BJ (cell line): Measurements from ENCODE around the gene UTS2. TPM values are rescaled to one million over a fixed set of nuclear protein-coding genes. Genes with fewer than 3 reads are reported as not detected.

ENCODE experiments used
- CTCF ChIA-PET: fragments of 350-600 bp; formaldehyde crosslinking; extraction: SDS; loops from one replicate; lab custom pipeline; 2021; ENCODE audit warnings: antibody characterized with exemption, inconsistent platforms; lab: Yijun Ruan, JAX
- POLR2A ChIA-PET: fragments of 300-600 bp; sonication (Branson Sonifier 250); formaldehyde crosslinking; extraction: SDS; loops from one replicate; lab custom pipeline; 2021; ENCODE audit warnings: antibody characterized with exemption; lab: Charles Lee
- DNase-seq: peaks from one replicate; pipeline ENCODE4 v3.0.0-alpha.2; 2011; ENCODE audit warnings: low read depth
- H3K27me3 ChIP-seq: 2 replicates; pipeline ENCODE4 v1.6.0; 2011; ENCODE audit warnings: low read length; ENCODE audit not compliant: control insufficient read depth, insufficient read depth
- H3K36me3 ChIP-seq: 2 replicates; pipeline ENCODE4 v1.5.1; 2011; ENCODE audit warnings: low read length; ENCODE audit not compliant: control insufficient read depth, insufficient read depth
- H3K4me3 ChIP-seq: 2 replicates; pipeline ENCODE4 v1.5.1; 2011; ENCODE audit warnings: low read depth, mild to moderate bottlenecking, control low read depth, low read length
- polyA plus RNA-seq: library from polyadenylated mRNA; depleted of rRNA; stranded (reverse); fragments of >200 nt; gene quantifications from 2 replicates; pipeline ENCODE4 v1.2.3, GENCODE V29; 2011
- TF ChIP-seq, protein P1 (sequence below): IDR thresholded peaks from 2 replicates; pipeline ENCODE4 v1.5.1; 2011; ENCODE audit warnings: low read depth, mild to moderate bottlenecking, control low read depth, inconsistent platforms, low read length, moderate library complexity; ENCODE audit not compliant: insufficient read depth

UTS2 gene
- polyA plus RNA-seq, 1 experiment: not detected

- POLR2A ChIA-PET: no interaction called here
- H3K27me3 ChIP-seq: no peaks in the 10 kb centered on the region
- peaks cover 3% of the 10 kb centered on the region for H3K36me3 ChIP-seq
- no peak for DNase-seq
- TF ChIP-seq, protein P1, sequence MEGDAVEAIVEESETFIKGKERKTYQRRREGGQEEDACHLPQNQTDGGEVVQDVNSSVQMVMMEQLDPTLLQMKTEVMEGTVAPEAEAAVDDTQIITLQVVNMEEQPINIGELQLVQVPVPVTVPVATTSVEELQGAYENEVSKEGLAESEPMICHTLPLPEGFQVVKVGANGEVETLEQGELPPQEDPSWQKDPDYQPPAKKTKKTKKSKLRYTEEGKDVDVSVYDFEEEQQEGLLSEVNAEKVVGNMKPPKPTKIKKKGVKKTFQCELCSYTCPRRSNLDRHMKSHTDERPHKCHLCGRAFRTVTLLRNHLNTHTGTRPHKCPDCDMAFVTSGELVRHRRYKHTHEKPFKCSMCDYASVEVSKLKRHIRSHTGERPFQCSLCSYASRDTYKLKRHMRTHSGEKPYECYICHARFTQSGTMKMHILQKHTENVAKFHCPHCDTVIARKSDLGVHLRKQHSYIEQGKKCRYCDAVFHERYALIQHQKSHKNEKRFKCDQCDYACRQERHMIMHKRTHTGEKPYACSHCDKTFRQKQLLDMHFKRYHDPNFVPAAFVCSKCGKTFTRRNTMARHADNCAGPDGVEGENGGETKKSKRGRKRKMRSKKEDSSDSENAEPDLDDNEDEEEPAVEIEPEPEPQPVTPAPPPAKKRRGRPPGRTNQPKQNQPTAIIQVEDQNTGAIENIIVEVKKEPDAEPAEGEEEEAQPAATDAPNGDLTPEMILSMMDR: no peak
- H3K4me3 ChIP-seq: no peak overlapping the region
- CTCF ChIA-PET: no interaction called here
Observed at GRCh38 chr1:7831458-7831857, 21.4 kb downstream of the UTS2 start.

DNA sequence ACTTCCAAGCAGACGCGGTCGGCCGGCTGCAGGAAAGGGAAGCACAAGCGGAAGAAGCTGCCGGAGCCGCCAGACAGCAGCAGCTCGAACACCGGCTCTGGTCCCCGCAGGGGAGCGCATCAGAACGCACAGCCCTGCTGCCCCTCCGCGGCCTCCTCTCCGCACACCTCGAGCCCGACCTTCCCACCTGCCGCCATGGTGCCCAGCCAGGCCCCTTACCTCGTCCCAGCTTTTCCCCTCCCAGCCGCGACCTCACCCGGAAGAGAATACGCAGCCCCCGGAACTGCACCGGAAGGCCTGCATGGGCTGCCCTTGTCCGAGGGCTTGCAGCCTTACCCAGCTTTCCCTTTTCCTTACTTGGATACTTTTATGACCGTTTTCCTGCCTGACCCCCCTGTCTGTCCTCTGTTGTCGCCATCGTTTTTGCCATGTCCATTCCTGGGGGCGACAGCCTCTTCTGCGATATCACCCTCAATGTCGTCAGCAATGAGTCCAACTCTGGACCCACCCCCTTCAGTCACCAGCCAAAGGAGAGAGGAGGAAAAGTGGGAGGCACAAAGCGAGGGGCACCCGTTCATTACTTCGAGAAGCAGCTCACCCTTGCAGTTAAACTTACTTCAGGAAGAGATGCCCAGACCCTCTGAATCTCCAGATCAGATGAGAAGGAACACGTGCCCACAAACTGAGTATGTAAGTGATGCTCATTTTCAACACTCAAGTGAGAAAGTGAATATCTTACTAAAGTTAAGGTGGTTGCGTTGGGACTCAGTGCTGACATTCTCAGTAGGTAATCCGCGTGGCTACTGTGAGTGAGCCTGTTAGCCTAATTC, 25.5 kb downstream of the UTS2 start:
- TF ChIP-seq, protein P1: no peak
- no peak for DNase-seq
- POLR2A ChIA-PET: no interaction called here
- H3K27me3 ChIP-seq: no peaks in the 10 kb centered on the region
- H3K36me3 ChIP-seq: peaks cover 5% of the 10 kb centered on the region
- CTCF ChIA-PET: no interaction called here
- H3K4me3 ChIP-seq: no peak overlapping the region

- DNase-seq: no peak
- no peak overlapping the region for H3K4me3 ChIP-seq
- peaks cover 5% of the 10 kb centered on the region for H3K36me3 ChIP-seq
- H3K27me3 ChIP-seq: no peaks in the 10 kb centered on the region
- TF ChIP-seq, protein P1: no peak
- ChIA-PET CTCF (no interaction called here), POLR2A (no interaction called here)
Observed at GRCh38 chr1:7826363-7826762, 26.5 kb downstream of the UTS2 start.

- Histone ChIP-seq H3K27me3 (no peaks in the 10 kb centered on the region), H3K36me3 (peaks cover 6% of the 10 kb centered on the region), H3K4me3 (no peak overlapping the region)
- TF ChIP-seq, protein P1: no peak
- POLR2A ChIA-PET: no interaction called here
- no peak for DNase-seq
- CTCF ChIA-PET: interaction anchor here (2.0 kb wide), 1 partner anchor 9 kb away, joined by 5 read pairs; no protein-coding TSS in a partner anchor
Observed at GRCh38 chr1:7824701-7825100, 28.2 kb downstream of the UTS2 start.

DNA sequence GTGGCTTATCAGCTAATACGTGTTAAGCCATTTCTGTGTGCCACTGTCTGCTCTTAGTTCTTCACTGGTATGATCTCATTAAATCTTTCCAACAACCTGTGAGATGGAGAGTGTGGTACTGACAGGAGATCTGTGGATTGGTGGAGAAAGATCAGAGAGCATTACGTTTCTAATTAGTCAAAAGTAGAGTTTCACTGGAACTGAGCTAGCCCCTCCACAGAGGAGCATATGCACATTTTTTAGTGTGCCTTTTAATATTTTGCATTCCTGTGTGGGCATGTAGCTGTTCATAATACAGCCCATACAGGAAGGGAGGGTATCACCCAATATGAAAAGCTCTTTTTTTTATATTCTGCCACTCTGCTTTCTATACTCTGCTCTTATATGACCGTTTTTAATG, 31.6 kb downstream of the UTS2 start:
- Histone ChIP-seq H3K4me3 (no peak overlapping the region), H3K36me3 (peaks cover 5% of the 10 kb centered on the region), H3K27me3 (no peaks in the 10 kb centered on the region)
- CTCF ChIA-PET: interaction anchor here (1.0 kb wide), 1 partner anchor 16 kb away, joined by 3 read pairs; no protein-coding TSS in a partner anchor
- no peak for DNase-seq
- POLR2A ChIA-PET: no interaction called here
- TF ChIP-seq, protein P1: no peak
